Smooth muscle cell of the brain vasculature (primary cell): ENCODE results near the gene PLET1.

Experiments
- DNase-seq: peaks from one replicate; pipeline ENCODE4 v3.0.0-alpha.2; 2012; ENCODE audit warnings: low read depth, low spot score

Gene PLET1

DNA sequence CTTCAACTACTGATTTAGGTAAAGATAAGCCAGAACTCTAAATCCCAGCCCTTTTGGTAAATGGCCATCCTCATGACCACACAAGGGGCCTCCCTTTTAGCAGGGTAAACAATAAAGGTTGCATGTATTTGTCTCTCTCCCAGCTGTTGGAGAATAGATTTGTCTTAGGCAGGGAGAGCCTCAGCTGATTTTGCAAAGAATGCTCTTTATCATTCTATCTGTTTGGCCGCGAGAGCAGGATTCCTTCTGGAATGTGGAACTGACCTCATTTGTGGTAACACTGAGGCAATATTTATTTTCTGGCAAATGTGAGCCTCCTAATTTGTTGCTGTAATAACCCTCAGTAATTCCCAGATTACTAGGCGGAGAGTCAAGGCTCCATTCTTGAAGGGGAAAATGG, 19.2 kb downstream of the PLET1 start:
- no peak for DNase-seq

DNA sequence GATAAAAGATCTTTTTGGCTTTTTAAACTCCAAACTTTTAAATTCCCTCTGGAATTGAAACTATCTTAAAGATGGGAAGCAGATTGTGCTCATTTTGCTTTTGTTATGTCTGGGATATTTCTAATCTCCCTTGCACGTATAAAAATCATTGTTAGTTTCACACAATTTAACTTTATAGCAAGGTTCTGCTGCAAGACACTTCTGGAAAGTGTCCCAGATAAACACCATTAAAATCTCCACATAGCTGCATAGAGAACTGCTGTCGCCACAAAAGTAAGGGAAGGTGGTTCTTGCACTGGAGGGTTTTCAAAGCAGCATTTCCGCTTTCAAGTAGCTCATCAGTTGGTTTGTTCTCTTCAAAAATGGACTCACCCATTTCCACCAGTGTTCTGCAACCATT, 22.6 kb downstream of the PLET1 start:
- no peak for DNase-seq

DNA sequence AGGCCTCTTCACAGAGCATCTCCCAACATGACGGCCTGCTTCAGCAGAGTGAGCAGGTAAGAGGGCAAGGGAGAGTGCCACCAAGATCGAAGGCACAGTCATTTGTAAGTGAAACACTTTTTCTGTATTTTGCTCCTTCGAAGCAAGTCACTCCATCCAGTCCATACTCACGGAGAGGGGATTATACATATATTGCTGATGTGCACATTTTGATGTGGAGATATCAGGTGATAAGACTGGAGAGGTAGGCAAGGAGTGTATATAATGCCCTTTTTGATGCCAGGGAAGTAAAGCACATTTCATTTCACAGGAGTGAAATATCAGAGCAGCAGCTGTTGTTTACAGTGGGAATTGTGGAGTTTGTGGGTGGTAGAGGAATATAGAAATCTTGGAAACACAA, 23.2 kb downstream of the PLET1 start:
- no peak for DNase-seq

DNA sequence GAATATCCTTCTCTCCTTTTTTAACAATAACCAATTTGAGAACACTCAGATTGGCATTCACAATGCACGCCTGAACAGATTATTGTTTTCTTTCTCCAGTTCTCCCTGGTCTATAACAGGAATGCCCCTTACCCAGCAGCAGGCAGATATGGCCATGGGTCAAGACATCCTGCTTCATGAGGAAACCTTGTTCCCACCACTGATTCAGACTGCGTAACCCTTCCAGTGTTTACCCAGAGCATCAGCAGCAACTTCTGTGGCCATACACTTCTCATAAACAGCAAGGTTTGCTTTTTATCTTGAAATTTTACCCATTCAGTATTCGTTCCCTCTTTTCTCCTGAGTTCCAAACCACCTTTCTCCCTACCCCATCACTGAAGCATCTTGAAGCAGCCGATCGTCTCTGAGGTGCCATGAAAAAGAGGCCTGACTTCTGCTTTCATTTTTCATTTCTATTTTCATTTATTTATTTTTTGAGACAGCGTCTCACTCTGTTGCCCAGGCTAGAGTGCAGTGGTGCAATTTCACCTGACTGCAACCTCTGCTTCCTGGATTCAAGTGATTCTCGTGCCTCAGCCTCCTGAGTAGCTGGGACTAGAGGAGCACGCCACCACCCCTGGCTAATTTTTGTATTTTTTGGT, 24.8 kb downstream of the PLET1 start:
- no peak for DNase-seq

DNA sequence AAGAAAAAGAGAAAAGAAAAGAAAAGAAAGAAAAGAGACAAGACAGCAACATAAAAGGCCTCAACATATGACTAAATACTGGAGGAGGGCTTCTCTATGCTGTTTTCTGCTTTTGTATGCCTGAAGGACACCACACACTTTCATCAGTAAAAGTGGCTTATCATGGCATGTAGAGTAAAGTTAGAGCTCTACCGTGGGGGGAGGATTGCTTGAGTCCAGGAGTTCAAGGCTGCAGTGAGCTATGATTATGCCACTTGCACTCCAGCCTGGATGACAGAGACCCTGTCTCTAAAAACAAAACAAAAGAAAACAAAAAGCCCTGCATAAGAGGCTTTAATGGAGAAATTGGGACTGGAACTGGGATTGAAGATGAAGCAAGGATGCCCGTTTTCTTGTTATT, 28.7 kb downstream of the PLET1 start:
- no peak for DNase-seq

DNA sequence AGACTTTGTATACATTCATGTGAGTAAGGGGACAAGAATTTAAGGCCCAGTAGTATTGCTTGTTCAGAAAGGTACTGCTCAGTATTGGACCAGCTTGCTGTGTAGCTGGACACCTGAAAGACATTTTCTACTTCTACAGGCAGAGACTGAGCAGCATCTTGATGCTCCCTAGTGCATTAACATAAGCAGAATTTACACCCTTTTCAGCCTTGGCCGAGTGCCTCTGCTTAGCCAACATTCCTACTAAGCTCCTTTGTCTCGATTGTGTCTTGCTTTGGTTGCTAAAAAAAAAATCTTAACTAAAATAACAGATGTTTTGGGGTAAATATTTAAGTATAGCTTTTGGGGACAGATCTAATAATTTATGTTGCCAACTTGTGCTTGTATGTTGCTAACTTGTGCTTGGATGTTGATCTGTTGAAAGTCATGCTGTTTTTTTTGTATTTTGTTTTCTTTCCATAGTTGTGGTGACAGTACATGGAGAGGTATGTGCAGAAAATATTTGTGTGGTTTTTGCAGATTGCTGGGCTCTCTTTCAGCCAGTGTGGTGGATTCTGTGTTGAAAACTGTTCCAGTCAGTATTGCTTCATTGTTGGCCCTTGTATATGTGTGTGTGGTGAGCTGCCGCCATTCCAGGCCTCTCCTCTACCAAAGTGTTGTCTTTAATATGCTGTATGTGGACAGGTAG, 30.8 kb downstream of the PLET1 start:
- no peak for DNase-seq

DNA sequence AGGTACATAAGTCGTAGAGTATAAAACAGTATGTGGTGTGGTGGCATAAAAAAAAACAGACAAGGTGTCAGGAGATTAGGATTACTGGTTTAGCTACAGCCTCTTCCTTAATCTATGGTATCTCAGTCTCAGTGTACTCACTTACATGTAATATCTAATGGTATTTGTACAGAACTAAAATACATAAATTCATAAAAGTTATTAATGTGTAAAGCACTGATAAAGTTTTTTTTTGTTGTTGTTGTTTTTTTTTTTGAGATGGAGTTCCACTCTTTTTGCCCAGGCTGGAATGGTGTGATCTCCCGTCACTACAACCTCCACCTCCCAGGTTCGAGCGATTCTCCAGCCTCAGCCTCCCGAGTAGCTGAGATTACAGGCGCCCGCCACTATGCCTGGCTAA, 31.5 kb downstream of the PLET1 start:
- no peak for DNase-seq

DNA sequence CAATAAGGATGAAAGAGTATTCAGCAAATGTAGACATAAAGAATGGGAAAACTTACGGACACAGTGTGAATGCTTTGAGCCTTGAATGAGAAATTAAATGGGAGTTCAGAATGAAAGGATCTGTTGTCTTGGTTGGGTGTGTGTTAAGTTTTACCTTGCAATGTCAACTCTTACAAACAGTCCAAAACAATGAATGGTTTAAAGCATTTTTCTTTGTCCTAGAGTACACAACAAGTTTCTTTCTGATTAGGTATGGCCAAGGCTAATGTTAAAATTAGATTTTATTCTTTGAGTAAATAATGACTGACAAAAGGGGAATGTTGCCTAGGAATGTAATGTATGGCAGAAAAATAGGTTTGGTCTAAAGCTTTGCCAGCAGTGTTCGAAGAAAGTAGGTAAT, 32.0 kb downstream of the PLET1 start:
- DNase-seq, result no peak

DNA sequence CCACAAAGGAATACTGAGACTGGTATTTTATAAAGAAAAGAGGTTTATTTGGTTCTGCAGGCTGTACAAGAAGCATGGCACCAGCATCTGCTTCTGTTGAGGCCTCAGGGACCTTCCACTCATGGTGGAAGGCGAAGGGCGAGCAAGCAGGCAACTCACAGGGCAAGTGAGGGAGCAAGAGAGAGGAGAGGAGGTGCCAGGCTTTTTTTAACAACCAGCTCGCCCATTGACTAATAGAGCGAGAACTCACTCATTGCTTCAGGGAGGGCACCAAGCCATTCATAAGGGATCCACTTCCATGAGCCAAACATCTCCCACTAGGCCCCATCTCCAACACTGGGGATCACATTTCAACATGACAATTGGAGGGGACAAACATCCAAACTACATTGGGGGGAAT, 33.2 kb downstream of the PLET1 start:
- no peak for DNase-seq

DNA sequence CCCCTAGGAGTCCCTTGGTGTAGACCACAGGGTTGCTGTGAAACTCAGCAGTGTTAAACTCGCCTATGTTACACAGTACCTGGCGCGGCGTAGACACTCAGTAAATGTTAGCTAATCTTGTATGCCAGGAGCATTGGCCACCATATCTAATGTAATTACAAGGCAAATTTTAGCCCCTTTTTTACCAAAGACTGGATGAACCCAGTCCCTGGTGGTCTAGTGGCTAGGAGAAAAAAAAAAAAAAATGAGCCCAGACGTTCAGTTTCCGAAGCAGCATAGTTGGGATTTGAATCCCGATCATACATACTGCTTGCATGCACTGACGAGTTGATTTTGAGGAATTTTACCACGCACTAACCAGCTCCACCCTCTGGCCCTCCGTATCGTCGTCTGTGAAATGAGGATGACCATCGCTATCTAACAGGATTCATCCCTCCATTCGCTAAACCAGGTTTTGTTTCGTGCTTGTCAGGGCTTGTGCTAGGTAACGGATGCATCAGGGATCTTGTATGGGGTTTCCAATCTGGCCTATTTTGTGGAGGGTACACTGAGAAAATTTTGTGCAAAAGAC, 33.7 kb downstream of the PLET1 start:
- DNase-seq, result peak; percentile 10

DNA sequence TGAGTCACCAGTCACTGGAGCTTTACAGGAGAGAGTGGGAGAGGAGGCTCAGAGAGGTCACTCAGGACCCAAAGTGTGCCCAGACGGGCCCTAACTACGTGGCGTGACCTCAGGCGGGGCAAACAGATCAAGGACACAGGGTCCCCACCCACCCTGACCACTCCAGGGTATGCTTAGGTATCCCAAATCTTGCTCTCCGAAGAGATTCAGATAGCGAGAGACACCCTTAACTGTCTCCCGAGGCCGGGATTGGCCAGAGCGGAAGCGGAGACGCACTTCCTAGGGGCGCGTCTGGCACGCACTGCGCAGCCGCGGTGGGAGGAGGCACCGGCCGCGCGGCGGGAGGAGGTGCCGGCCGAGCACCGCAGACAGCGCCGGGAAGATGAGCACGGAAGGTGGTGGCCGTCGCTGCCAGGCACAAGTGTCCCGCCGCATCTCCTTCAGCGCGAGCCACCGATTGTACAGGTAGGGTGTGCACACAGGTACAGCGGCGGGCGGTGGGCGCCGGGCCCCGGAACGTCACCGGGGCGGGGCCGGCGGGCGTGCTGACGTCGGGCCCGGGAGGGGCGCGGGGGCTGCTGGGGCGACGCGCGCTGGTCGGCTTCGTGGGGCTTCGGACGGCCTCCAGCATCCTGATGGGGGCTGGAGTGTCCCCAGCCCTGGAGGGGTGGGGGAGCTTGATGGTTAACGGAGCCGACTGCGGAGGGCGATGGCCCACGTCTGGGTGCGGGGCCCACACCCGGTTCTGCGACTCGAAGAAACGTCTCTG, 34.4 kb downstream of the PLET1 start, which contains the start of gene PTS:
TSS of gene PTS (plus strand) at position 367 of the 769 bp plus-strand sequence. CDS start at position 383, 16 bp downstream.
- peak; percentile 69 for DNase-seq

DNA sequence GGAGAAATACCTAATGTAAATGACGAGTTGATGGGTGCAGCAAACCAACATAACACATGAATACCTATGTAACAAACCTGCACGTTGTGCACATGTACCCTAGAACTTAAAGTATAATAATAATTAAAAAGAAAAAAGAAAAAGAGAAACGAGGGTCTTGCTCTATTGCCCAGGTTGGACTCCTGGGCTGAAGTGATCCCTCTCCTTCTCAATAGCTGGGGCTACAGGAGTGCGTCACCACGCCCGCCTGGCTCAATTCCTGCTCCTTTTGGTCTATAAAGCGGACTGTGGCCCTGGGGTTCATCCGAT, 35.0 kb downstream of the PLET1 start:
- DNase-seq, result no peak

DNA sequence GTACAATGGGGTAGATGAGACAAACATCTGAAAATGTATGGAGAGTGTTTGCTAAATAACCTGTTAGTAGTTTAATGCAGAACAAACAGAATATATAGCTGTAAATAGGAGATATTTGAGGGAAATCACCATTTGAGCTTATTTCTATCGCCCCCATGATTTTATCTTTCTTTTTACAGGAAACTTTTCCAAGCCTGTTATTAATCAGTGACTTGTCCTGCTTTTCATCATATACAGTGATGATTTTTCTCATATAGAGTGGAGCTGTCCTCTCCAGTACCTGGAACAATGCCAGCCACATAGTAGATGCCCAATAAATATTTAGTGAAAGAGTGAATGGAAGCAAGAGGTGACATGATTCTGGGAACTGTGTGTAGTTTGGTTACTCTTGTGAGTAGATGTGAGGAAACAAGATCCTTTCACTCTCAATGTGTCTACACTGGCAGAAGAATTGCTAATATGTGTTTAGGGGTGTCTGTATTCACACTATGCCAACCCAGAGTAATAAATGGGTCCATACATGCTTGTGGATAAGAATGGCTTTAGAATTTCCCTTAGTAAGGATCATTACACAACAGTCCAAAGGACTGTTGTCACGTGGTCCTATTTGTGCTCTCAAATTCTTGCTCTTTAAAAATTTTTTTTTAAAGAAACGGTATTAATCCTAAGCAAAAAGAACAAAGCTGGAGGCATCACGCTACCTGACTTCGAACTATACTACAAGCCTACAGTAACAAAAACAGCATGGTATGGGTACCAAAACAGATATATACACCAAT, 36.7 kb downstream of the PLET1 start:
- DNase-seq, result no peak

DNA sequence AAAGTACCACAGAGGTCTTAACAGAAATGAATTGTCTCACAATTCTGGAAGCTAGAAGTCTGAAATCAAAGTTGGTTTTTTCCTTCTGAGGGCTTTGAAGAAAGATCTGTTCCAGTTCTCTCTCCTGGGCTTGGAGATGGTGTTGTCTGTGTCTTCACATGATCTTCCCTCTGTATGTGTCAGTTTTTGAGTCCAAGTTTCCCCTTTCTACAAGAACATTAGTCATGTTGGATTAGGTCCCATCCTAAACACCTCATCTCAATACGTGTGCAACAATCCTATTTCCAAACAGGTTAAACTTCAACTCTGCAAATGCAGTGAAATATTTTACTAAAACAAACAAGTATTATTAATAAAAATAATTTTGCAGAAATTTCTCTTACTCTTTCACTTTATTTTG, 37.5 kb downstream of the PLET1 start:
- DNase-seq, result no peak

DNA sequence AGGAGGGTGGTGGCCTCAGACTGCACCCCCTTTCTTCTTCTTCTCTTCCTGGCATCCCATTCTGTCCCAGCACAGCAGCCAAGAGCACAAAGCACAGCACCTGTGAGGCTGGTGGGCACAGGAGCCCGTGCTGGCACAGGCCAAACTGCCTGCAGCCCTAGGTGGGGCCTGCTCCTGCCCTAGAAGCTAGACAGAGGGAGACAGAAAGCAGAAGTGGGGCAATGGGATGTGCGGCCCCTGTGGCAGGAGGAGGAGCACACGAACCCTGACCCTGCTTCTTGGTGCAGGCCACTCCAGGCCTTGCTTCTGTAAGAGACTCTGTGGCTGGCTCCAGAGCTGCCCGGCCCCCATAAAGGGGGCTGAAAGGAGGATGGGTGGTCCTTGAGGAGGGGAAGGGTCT, 38.4 kb downstream of the PLET1 start:
- no peak for DNase-seq

DNA sequence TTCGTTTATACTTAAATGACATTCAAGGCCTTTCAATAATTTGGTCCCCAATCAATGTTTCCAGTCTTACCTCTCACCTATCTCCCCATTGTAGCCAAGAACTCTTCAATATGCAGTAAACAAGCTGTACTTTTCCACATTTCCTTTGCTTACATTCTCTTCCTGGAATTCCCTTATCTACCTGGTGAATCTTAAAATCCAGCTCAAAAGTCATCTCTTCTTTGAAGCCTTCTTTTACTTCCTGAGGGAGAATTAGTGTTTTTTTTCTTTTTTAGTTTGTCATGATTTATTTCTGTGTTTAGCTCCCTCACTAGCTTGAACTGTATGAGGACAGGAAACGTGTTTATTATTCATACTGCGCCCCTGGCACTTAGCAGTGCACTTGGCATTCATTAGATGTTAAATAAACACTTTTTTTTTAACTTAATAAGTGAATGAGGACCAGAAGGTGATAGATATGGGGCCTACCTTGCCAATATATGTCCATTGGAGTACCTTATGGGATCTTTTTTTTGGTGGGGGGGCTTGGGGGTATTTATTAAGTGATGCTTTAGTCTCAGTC, 39.3 kb downstream of the PLET1 start:
- no peak for DNase-seq

DNA sequence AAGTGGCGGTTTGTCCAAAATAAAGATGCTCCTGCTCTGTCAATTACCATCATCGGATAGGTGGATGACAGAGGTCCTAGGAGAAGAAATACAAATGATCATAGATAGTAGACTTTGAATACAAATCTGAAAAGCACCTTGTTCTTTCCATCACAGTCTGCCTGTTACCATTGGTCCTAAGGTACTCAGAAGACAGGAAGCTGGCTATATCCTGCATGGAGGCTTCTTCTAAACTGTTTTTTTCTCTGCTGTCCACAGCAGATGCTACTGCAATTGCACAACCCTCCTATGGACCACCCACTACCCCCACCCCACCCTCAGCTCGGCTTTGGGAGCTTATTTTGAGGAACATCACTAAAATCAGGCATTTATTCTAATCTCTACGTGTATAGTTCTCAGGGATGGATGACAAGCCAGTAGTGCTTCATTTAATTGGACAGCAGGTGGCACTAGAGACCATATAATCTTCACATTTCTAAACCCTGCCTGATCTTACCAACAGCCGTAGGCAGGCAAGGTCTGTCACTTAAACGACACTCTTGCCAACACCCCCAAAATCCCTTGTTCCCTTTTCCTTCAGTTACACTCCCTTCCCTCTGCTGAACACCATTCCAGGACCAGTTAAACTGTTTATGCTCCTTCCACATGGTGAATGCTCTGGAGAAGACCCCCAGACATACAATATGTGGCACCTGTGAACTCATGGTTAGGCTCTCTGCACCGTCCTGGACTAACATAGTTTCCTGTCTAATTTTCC, 41.0 kb downstream of the PLET1 start:
- DNase-seq, result peak; percentile 44

DNA sequence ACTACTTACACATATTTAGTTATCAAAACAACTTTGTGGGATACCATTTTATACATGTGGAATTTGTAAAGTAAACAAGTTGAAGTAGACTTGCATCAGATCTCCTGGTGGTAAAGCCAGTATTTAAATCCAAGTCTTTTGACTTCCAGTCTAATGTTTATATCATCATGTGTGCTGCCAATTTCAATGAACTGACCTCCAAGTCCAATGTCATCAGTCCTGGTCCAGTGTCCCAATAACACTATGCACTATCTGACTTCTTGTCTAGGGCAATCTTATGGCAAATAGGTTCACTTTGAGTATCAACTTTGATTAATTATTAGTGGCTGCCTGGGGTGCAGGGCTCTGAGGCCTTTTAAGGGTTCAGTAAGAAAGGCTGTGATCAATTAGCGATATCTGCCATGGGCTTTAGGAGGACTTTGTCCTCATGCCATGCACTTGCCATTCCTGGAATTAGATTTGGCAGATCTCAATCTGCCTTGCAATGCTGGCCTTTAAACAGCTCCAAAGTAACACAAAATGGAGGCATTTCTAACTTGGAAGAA, 44.0 kb downstream of the PLET1 start:
- DNase-seq, result no peak

DNA sequence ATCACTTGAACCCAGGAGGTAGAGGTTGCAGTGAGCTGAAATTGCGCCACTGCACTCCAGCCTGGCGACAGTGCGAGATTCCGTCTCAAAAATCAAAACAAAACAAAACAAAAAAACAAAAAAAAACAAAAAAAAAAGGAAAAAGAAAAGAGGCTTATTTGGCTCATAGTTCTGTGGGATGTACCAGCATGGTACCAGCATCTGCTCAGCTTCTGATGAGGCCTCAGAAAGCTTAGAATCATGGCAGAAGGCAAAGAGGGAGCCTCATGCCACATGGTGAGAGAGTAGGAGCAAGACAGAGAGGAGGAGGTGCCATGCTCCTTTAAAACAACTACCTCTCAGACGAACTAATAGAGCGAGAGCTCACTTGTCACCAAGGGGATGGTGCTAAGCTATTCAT, 45.0 kb downstream of the PLET1 start:
- no peak for DNase-seq

DNA sequence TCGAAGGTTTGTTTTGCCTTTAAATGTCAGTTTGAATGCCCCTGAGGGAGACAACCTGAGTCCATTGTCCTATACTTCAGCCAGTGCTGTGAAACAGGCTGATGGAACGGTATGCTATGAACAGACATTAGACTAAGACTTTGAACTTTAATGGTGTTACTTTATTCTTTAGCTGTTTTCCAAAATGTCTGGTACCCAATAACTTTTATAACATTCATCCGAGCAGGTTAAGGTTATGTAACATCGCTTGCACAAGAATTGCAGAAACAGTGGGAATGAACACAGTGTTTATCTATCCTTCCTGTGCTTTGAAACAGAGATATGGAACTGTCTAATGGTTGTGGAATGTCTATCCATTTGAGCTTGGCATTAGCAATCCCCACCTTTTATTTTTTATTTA, 46.9 kb downstream of the PLET1 start:
- DNase-seq, result no peak

DNA sequence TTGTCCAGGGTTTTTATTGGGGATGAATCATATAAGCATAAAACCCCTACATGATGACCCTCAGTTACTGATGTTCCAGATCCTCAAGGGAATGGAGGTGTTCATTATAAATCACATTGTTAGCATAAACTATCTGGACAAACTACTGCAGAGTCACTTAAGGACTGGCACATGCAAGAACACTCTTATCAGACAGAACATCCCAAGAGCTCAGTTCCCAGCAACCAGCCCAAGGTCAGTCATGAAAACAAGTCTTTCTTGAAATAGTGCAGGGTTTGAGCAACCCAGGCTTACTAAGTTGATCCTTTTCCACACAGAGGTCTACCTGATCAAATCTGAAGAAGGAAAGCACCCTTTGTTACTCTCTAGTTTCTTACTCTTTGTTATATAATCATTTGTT, 48.0 kb downstream of the PLET1 start:
- no peak for DNase-seq
